Measurements from ENCODE around the gene TBC1D22A.

Gene TBC1D22A

DNA sequence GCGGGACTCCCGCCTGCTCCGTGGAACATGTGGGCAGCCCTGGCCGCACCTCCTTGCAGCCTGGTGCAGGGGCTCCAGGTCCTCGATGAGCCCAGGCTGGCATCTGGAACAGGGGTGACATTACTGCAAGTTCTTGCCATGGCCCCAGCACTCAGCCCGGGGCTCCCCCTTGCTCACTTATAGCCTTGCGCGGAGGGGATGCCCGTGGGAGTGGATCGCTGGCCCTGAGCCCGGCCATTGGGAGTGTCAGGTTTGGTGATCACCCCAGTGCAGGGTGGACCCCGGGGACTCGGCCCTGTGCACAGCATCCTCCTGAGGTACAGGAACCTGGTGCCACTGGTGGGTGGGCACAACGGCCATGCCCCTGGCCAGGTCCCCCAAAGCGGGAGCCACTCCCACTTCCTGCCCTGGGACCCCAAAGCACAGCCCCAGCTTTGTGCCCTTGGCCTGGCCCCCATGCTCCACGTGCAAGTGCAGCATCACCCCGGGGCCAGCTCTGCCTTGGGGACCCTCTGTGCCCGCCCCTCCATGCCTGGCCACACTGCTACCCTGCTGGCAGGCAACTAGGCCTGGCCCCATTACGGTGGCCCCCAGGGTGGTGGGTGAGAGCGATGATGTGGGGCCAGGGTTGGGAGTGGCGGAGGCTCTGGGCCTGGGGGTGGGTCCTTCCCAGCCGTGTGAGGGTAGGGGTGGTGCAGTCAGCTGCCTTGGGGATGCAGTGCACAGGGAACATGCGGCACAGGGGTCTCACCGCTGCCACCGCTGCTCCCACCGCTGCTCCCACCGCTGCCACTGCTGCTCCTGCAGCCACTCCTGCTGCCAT, 439.8 kb downstream of the TBC1D22A start:
- no peak for DNase-seq (ENCODE audit: extremely low spot score)
- POLR2A ChIA-PET: no interaction called here
- TF ChIP-seq, protein P1, sequence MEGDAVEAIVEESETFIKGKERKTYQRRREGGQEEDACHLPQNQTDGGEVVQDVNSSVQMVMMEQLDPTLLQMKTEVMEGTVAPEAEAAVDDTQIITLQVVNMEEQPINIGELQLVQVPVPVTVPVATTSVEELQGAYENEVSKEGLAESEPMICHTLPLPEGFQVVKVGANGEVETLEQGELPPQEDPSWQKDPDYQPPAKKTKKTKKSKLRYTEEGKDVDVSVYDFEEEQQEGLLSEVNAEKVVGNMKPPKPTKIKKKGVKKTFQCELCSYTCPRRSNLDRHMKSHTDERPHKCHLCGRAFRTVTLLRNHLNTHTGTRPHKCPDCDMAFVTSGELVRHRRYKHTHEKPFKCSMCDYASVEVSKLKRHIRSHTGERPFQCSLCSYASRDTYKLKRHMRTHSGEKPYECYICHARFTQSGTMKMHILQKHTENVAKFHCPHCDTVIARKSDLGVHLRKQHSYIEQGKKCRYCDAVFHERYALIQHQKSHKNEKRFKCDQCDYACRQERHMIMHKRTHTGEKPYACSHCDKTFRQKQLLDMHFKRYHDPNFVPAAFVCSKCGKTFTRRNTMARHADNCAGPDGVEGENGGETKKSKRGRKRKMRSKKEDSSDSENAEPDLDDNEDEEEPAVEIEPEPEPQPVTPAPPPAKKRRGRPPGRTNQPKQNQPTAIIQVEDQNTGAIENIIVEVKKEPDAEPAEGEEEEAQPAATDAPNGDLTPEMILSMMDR (IDR thresholded peaks at IDR 0.05; ENCODE audit: control extremely low read depth, extremely low read depth, low read depth, missing control alignments): no peak
- CTCF ChIA-PET: interaction anchor here (2.1 to 2.5 kb wide), 2 partner anchors 11 to 12 kb away, joined by 6 to 12 read pairs; no protein-coding TSS in a partner anchor

DNA sequence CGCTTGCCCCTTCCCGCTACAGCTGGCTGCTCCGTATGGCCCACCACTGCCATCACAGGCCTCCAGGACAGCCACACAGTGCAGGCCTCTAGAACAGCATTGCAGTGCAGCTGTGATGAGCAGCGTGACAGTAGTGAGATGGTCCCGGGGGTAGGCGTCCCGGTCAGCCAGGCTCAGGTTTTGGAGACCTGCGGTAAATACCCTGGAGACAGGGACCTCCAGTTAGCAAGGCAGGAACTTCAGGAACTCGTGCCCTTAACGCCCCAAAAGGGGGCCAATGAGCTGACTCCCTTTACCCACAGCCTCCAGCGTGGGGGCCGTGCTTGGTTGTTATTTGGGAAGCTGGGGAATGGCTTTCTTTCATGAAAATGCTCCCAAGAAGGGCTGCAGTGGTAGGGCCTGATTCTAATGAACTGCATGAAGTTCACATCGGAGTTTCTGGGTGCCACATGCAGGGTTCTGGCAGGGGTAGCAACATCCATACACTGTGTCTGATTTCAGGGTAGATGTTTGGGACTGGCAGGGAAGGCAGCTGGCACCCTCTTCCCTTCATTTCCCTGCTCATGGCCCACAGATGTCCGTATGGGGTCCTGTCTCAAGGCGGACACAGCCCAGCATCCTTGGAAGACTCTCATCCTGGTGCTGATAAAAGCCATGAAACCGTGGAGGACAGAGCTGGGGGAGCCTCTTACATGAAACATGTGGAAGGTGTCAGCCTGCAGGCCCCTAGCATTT, 440.5 kb downstream of the TBC1D22A start:
- DNase-seq (ENCODE audit: extremely low spot score): no peak
- CTCF ChIA-PET: interaction anchor here (2.1 kb wide), 1 partner anchor 11 kb away, joined by 6 read pairs; no protein-coding TSS in a partner anchor
- POLR2A ChIA-PET: no interaction called here
- TF ChIP-seq, protein P1 (IDR thresholded peaks at IDR 0.05; ENCODE audit: control extremely low read depth, extremely low read depth, low read depth, missing control alignments): no peak

DNA sequence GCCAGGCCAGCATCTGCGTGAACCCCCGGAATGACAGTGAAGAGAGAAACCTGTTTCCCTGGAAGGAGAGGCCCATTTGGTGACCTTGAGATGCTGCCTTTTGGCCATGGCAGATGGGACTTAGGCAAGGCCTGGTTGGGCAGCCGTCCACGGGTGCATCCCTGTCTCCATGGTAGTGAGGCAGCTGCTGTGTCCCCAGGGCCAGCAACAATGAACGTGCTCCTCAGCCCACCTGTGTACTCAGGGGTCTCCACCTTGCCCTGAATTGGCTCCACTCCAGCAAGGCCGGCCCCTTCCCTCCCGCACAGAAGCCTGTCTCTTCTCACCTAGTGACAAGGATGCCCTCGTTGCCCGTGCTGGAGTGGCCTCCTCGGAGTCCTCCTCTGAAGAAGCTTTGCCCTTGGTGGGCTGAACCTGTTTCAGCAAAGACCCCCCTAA, 441.1 kb downstream of the TBC1D22A start:
- ChIA-PET CTCF (interaction anchor here (2.1 kb wide), 1 partner anchor 10 kb away, joined by 6 read pairs; no protein-coding TSS in a partner anchor), POLR2A (no interaction called here)
- TF ChIP-seq, protein P1 (IDR thresholded peaks at IDR 0.05; ENCODE audit: control extremely low read depth, extremely low read depth, low read depth, missing control alignments): no peak
- no peak for DNase-seq (ENCODE audit: extremely low spot score)

DNA sequence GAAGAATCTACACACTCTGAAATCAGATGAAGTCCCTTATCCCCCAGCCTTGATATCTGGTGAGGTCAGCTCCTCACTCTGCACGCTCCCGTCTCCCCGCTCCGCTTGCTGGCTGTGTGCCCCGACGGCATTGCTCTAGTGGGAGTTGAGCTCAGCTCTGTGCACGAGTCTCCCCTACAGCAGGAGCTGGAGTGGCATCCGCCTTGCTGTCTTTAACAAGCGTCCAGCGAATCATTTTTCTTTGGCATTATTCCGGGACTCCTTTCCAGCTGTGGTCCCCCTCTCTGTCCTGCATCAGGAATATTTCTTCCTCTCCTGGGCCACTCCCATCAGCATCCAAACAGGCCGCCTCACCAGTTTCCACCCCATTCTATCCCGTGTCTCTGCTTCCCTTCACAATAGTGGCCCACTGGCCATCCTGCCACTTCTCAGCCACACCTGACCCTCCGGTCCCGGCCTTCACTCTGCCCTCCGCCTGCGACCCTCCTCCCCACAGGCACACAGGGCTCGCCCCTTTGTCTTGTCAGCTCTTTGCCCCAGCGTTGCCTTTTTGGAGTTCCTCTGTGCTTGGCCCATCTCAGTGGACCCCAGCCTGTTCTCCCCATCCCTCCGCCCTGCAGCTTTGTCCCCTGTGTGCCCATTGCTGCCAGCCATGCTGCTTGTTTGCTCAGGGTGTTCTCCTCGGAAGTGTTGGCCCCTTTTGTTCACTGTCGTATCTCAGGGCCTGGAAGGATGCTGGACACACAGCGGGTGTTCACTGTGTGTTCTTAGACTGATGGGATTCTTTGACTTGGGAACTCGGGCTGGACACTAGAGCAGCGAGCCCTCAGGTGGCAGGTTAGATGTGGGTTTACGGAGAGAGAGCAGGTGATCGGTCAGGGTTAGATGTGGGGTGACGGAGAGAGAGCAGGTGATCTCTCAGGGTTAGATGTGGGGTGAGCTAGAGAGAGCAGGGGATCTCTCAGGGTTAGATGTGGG, 441.8 kb downstream of the TBC1D22A start:
- TF ChIP-seq, protein P1 (IDR thresholded peaks at IDR 0.05; ENCODE audit: control extremely low read depth, extremely low read depth, low read depth, missing control alignments): no peak
- POLR2A ChIA-PET: no interaction called here
- no peak for DNase-seq (ENCODE audit: extremely low spot score)
- CTCF ChIA-PET: interaction anchor here (2.1 kb wide), 1 partner anchor 9 kb away, joined by 6 read pairs; no protein-coding TSS in a partner anchor

DNA sequence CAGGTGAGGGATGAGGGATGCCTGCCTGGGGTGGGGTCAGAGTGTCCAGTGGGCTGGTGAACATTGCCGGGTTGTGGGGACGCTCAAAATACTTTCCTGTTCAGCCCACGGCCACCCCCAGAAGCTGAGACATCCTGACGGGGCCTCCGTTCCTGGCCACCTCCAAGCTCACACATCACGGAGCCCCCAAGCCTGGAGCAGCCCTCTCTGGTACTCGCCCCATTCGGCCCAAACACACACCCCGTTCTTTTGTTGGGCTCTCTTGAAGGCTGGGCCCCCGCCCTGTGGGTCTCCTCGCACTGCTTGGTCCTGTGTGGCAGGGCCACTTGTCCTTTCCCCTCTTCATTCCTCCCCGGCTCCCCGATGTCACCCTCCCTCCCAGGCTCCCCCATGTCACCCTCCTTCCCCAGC, 442.6 kb downstream of the TBC1D22A start:
- no peak for DNase-seq (ENCODE audit: extremely low spot score)
- ChIA-PET CTCF (no interaction called here), POLR2A (no interaction called here)

More for the DNA sequence above, 442.6 kb downstream of the TBC1D22A start:
- TF ChIP-seq, protein P1 (IDR thresholded peaks at IDR 0.05; ENCODE audit: control extremely low read depth, extremely low read depth, low read depth, missing control alignments): no peak
